Thyroid gland (tissue), 4 donors: Measurements from ENCODE around the gene BCDIN3D.

Experiments
- CTCF ChIP-seq, 6 experiments: fragments of 200-600 bp in 3 of 6; fragments of 450-650 bp in 3 of 6; sonication (generic) in 3 of 6; IDR thresholded peaks; one replicate each; pipeline ENCODE4 v1.5.1; 2016 to 2019; ENCODE audit warnings: antibody characterized with exemption in 6 of 6, mild to moderate bottlenecking in 2 of 6, inconsistent platforms in 1 of 6, moderate library complexity in 1 of 6
- POLR2A ChIP-seq, 2 donors: fragments of 450-650 bp; IDR thresholded peaks; one replicate each; pipeline ENCODE4 v1.6.1; 2017; ENCODE audit warnings: antibody characterized with exemption in 2 of 2, mild to moderate bottlenecking in 2 of 2, moderate library complexity in 1 of 2

DNA sequence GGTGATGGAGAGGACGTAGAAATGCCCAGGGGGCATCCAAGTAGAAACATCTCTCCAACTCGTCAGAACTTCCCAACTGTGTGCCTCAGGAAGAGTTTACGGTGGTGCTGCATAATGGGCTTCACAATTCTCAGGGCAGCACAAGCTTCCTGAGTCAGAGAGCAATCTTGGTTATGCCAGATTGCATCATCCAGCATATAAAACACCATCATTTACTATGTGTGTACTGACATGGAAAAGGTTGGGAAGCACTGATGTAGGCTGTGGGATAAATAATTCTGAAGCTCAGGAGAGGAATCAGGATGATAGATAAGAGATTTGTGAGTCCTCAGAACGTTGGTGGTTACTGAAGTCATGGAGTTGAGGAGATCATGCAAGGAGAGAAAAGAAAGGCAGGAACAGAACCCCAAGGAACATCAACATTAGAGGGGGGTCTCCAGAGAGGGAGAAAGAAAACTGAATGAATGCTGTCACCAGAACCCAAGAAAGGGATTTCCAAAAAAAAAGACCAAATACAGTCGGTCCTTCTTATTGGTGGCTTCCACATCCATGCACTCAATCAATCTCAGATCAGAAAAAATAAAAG is 10.0 kb downstream of the BCDIN3D start:
- no peak for TF ChIP-seq POLR2A (IDR thresholded peaks at IDR 0.05)
- no peak for TF ChIP-seq CTCF (IDR thresholded peaks at IDR 0.05)
